WTC11 (cell line): ENCODE measurements around the gene TRUB1. TPM values are rescaled to one million over a fixed set of nuclear protein-coding genes. Genes with fewer than 3 reads are reported as not detected.

ENCODE experiments used
- total RNA-seq: library from RNA; stranded (reverse); gene quantifications from 3 replicates; pipeline ENCODE4 v1.2.3, GENCODE V29; 2021

Gene TRUB1
- total RNA-seq, 1 experiment from 2014 or later: 27.8 TPM

Other genes starting within 250 kb of the TRUB1 start
- 14.3 to 15.5 TPM (median 14.6 TPM) in 3 replicates for gene FHIP2A, start 116.4 kb upstream of the TRUB1 start, total RNA-seq
- 25.0 to 28.7 TPM (median 26.7 TPM) in 3 replicates for gene ATRNL1, start 155.2 kb downstream of the TRUB1 start, total RNA-seq